Stomach (tissue), 4 donors: ENCODE data around the gene ATOH7.

Experiments
- POLR2A ChIP-seq, 4 donors: fragments of 450-650 bp; IDR thresholded peaks; one replicate each; pipeline ENCODE4 v1.6.1; 2016; ENCODE audit warnings: antibody characterized with exemption in 4 of 4, control low read depth in 2 of 4, mild to moderate bottlenecking in 1 of 4, moderate library complexity in 1 of 4
- TF ChIP-seq, protein P1 (sequence below), 7 experiments: fragments of 450-650 bp in 4 of 7; fragments of 200-600 bp in 3 of 7; sonication (generic) in 3 of 7; IDR thresholded peaks; one replicate each; pipeline ENCODE4 v1.5.1; 2016 to 2019; ENCODE audit warnings: antibody characterized with exemption in 7 of 7, control low read depth in 2 of 7, mild to moderate bottlenecking in 1 of 7

DNA sequence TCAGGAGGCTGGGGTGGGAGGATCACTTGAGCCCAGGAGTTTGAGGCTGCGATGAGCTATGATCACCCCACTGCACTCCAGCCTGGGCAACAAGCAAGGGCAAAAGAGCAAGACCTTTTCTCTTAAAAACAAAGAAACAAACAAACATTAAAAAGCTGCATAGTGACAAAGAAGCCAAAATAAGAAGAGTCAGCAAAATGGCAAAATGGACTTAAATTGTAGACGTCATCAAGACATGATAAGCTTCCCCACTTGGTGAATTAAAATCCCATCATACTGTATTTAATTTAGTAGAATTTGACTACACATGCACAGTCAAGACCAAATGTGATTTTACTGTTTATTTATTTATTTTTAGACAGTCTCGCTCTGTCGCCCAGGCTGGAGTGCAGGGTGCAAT lies 48.8 kb upstream of the ATOH7 start:
- TF ChIP-seq POLR2A (IDR thresholded peaks at IDR 0.05), result no peak
- TF ChIP-seq, protein P1, sequence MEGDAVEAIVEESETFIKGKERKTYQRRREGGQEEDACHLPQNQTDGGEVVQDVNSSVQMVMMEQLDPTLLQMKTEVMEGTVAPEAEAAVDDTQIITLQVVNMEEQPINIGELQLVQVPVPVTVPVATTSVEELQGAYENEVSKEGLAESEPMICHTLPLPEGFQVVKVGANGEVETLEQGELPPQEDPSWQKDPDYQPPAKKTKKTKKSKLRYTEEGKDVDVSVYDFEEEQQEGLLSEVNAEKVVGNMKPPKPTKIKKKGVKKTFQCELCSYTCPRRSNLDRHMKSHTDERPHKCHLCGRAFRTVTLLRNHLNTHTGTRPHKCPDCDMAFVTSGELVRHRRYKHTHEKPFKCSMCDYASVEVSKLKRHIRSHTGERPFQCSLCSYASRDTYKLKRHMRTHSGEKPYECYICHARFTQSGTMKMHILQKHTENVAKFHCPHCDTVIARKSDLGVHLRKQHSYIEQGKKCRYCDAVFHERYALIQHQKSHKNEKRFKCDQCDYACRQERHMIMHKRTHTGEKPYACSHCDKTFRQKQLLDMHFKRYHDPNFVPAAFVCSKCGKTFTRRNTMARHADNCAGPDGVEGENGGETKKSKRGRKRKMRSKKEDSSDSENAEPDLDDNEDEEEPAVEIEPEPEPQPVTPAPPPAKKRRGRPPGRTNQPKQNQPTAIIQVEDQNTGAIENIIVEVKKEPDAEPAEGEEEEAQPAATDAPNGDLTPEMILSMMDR (IDR thresholded peaks at IDR 0.05), result no peak
